DOHH2 (cell line): ENCODE measurements around the gene GATM.

ENCODE experiments used
- H3F3A ChIP-seq: fragments of 200-600 bp; sonication (generic), shearing (Covaris generic); 2 replicates; pipeline ENCODE4 v1.6.0; 2016; ENCODE audit warnings: antibody characterized with exemption, mild to moderate bottlenecking; ENCODE audit not compliant: control insufficient read depth, insufficient read depth
- H3K27ac ChIP-seq: fragments of 200-600 bp; sonication (generic); 2 replicates; pipeline ENCODE4 v1.5.1; 2014; ENCODE audit warnings: low read depth, mild to moderate bottlenecking, low read length, moderate library complexity
- H3K27me3 ChIP-seq: fragments of 200-600 bp; sonication (generic); 2 replicates; pipeline ENCODE4 v1.6.1; 2014; ENCODE audit warnings: mild to moderate bottlenecking, low read length, mixed read lengths; ENCODE audit not compliant: control insufficient read depth
- H3K36me3 ChIP-seq: fragments of 200-600 bp; sonication (generic); 2 replicates; pipeline ENCODE4 v1.6.1; 2014; ENCODE audit warnings: mild to moderate bottlenecking, low read length, moderate library complexity, mixed read lengths; ENCODE audit not compliant: control insufficient read depth
- H3K4me1 ChIP-seq: fragments of 200-600 bp; sonication (generic); 2 replicates; pipeline ENCODE4 v1.6.1; 2014; ENCODE audit warnings: mild to moderate bottlenecking, low read length, mixed read lengths; ENCODE audit not compliant: control insufficient read depth
- H3K4me2 ChIP-seq: fragments of 200-600 bp; sonication (generic); 2 replicates; pipeline ENCODE4 v1.6.0; 2014; ENCODE audit warnings: mild to moderate bottlenecking, low read length, moderate library complexity
- H3K4me3 ChIP-seq: fragments of 200-600 bp; sonication (generic); 2 replicates; pipeline ENCODE4 v1.5.1; 2014; ENCODE audit warnings: mild to moderate bottlenecking, low read length, mixed read lengths
- H3K79me2 ChIP-seq: fragments of 200-600 bp; sonication (generic); 2 replicates; pipeline ENCODE4 v1.6.1; 2014; ENCODE audit warnings: mild to moderate bottlenecking, low read length, mixed read lengths; ENCODE audit not compliant: control insufficient read depth
- H3K9me2 ChIP-seq: fragments of 200-600 bp; sonication (generic); replicated peaks from 2 replicates; pipeline ENCODE4 v1.6.1; 2014; ENCODE audit warnings: mild to moderate bottlenecking, low read length, mixed read lengths; ENCODE audit not compliant: control insufficient read depth
- H3K9me3 ChIP-seq: fragments of 200-600 bp; sonication (generic); 2 replicates; pipeline ENCODE4 v1.6.1; 2014; ENCODE audit warnings: antibody characterized with exemption, low read length, mixed read lengths; ENCODE audit not compliant: control insufficient read depth, insufficient read depth
- H4K20me1 ChIP-seq: fragments of 200-600 bp; sonication (generic); 2 replicates; pipeline ENCODE4 v1.6.0; 2014; ENCODE audit warnings: low read depth, mild to moderate bottlenecking, antibody characterized with exemption, low read length, moderate library complexity; ENCODE audit not compliant: control insufficient read depth, insufficient read depth
- EZH2phosphoT487 ChIP-seq: fragments of 200-600 bp; sonication (generic); IDR thresholded peaks from 2 replicates; pipeline ENCODE4 v1.6.1; 2017; ENCODE audit warnings: borderline replicate concordance, mild to moderate bottlenecking, antibody characterized with exemption, low read length, moderate library complexity, mixed read lengths
- TF ChIP-seq, protein P1 (sequence below): fragments of 200-600 bp; sonication (generic); IDR thresholded peaks from one replicate; pipeline ENCODE4 v1.5.1; 2014; ENCODE audit warnings: antibody characterized with exemption, mild to moderate bottlenecking, low read depth, low read length; ENCODE audit not compliant: poor library complexity, severe bottlenecking

The GATM gene

DNA sequence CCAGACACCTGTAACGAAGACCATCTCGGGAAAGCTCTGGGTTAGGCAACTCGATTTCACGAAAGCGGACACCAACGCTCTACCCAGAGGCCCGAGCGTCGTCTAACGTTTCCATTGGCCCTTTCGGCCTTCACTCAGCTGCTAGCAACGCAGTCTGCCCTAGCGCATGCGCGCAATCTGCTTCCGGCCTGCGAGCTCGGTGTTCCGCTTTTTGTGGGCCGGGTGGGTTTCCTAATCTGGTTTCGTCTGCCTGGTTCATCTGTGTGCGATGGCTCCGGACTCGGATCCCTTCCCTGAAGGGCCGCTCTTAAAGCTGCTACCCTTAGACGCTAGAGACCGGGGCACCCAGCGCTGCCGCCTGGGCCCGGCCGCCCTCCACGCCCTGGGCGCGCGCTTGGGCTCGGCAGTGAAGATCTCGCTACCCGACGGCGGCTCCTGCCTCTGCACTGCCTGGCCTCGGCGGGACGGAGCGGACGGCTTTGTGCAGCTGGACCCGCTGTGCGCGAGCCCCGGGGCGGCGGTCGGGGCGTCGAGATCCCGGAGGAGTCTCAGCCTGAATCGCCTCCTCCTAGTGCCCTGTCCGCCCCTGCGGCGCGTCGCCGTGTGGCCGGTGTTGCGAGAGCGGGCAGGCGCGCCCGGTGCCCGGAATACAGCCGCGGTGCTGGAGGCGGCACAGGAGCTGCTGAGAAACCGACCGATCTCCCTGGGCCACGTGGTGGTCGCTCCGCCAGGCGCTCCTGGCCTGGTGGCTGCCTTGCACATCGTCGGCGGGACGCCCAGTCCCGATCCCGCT lies 24.0 kb upstream of the GATM start:
- Histone ChIP-seq H3K4me3 (peak overlapping the region; percentile 92), H3K79me2 (peaks cover 60% of the 10 kb centered on the region), H4K20me1 (peaks cover 4% of the 10 kb centered on the region), H3K4me1 (peaks cover 32% of the 10 kb centered on the region), H3K27ac (peak overlapping the region; percentile 64), H3K4me2 (peak overlapping the region; percentile 85), H3K27me3 (no peaks in the 10 kb centered on the region), H3F3A (peaks cover 4% of the 10 kb centered on the region; the same call in 1 of the 2 replicates), H3K9me3 (no peaks in the 10 kb centered on the region), H3K36me3 (peaks cover 44% of the 10 kb centered on the region), H3K9me2 (no peaks in the 10 kb centered on the region)
- TF ChIP-seq EZH2phosphoT487 = no peak
- TF ChIP-seq, protein P1, sequence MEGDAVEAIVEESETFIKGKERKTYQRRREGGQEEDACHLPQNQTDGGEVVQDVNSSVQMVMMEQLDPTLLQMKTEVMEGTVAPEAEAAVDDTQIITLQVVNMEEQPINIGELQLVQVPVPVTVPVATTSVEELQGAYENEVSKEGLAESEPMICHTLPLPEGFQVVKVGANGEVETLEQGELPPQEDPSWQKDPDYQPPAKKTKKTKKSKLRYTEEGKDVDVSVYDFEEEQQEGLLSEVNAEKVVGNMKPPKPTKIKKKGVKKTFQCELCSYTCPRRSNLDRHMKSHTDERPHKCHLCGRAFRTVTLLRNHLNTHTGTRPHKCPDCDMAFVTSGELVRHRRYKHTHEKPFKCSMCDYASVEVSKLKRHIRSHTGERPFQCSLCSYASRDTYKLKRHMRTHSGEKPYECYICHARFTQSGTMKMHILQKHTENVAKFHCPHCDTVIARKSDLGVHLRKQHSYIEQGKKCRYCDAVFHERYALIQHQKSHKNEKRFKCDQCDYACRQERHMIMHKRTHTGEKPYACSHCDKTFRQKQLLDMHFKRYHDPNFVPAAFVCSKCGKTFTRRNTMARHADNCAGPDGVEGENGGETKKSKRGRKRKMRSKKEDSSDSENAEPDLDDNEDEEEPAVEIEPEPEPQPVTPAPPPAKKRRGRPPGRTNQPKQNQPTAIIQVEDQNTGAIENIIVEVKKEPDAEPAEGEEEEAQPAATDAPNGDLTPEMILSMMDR = no peak

DNA sequence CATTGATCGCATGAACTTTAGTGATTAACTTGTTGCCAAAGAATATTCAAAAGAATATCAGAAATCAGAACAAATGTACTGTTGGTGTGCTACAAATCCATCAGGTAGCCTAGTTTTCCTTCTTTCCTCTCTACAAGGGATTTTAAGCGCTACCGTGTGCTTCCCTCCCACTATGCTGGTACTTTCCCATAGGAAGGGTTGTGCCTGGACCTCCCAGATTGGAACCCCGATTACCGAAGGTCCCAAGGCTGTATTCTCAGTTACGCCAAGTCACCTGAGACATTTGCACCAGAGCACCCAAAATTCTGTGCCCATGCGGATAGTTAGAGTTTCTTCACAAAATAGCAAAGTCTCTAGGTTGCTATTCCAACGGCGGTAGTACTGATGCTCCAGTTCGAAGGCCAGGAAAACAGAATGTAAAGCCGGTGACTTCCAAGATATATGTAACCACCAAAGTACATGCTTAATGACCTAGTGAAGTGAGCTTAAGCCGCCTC lies 23.4 kb upstream of the GATM start:
- no peaks in the 10 kb centered on the region for H3K27me3 ChIP-seq
- peaks cover 38% of the 10 kb centered on the region for H3K36me3 ChIP-seq
- H3K27ac ChIP-seq = peak overlapping the region; percentile 31
- peaks cover 4% of the 10 kb centered on the region; the same call in 1 of the 2 replicates for H3F3A ChIP-seq
- peaks cover 32% of the 10 kb centered on the region for H3K4me1 ChIP-seq
- peaks cover 4% of the 10 kb centered on the region for H4K20me1 ChIP-seq
- H3K4me3 ChIP-seq = peak overlapping the region; percentile 92
- H3K9me3 ChIP-seq = no peaks in the 10 kb centered on the region
- peak overlapping the region; percentile 85 for H3K4me2 ChIP-seq
- TF ChIP-seq EZH2phosphoT487 = no peak
- TF ChIP-seq, protein P1 = no peak
- H3K9me2 ChIP-seq = no peaks in the 10 kb centered on the region
- H3K79me2 ChIP-seq = peaks cover 54% of the 10 kb centered on the region

DNA sequence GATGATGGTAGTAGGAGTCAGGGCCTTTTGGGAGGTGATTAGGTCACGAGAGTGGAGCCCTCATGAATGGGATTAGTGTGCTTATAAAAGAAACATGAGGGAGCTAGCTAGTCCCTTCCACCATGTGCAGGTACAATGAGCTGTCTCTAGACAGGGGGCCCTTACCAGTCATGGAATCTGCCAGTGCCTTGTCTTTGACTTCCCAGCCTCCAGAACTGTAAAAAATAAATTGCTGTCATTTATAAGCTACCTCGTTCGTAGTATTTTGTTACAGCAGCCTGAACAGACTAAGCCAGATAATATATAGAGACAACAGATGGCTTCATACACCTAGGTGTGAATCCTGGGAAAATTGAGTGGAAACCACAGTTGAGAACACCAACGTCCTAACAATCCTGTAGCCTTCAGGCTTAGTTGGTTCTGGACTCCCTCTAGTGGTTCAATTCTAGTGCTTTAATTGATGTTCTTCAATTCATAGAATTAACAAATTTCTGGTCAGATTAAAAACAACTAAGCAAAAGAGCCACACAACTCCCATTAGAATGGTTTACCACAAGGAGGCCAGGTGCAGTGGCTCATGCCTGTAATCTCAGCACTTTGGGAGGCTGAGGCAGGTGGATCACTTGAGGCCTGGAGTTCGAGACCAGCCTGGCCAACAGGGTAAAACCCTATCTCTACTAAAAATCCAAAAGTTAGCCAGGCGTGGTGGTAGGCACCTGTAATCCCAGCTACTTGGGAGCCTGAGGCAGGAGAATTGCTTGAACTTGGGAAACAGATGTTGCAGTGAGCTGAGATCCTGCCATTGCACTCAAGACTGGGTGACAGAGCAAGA lies 21.3 kb upstream of the GATM start:
- Histone ChIP-seq H3K27me3 (no peaks in the 10 kb centered on the region), H3K27ac (no peak overlapping the region), H3K4me2 (no peak overlapping the region), H3K9me3 (no peaks in the 10 kb centered on the region), H3K4me1 (peaks cover 25% of the 10 kb centered on the region), H3K4me3 (no peak overlapping the region), H3K9me2 (no peaks in the 10 kb centered on the region), H3F3A (peaks cover 2% of the 10 kb centered on the region; the same call in 1 of the 2 replicates), H4K20me1 (peaks cover 4% of the 10 kb centered on the region; the same call in 1 of the 2 replicates), H3K36me3 (peaks cover 20% of the 10 kb centered on the region), H3K79me2 (peaks cover 38% of the 10 kb centered on the region)
- TF ChIP-seq EZH2phosphoT487 = no peak
- TF ChIP-seq, protein P1 = peak; percentile 70
